T follicular helper cell (primary cell): ENCODE results near the gene YIF1A.
A peak's percentile ranks its signal among the peaks of the same experiment; 100 is the strongest.
"Not testable (repeated sequence)": the region's sequence is repeated elsewhere in the genome, so short reads cannot be mapped to it uniquely, and the experiment has no call there.

ENCODE experiments used
- DNase-seq: peaks from one replicate; pipeline ENCODE4 v3.0.0-alpha.2; 2020; ENCODE audit warnings: low read depth

YIF1A gene

DNA sequence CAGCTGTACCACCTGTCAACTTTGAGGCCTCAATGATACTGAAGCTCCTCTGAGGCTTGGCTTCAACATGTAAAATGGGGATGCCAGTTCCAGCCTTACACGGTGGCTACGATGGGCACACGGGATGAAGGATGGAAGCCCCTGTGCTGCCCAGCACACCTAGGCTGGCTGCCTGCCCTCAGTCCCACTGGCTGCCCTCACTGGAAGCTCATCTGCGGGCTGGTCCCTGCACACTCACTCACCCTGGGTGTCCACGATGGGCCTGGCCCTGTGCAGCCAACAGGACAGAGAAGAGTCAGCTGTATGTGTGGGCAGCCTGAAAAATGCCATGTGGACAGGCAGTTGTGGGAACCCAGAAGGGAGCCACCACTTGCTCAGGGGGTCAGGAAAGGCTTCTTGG lies 2.2 kb downstream of the YIF1A start:
- DNase-seq: no peak

DNA sequence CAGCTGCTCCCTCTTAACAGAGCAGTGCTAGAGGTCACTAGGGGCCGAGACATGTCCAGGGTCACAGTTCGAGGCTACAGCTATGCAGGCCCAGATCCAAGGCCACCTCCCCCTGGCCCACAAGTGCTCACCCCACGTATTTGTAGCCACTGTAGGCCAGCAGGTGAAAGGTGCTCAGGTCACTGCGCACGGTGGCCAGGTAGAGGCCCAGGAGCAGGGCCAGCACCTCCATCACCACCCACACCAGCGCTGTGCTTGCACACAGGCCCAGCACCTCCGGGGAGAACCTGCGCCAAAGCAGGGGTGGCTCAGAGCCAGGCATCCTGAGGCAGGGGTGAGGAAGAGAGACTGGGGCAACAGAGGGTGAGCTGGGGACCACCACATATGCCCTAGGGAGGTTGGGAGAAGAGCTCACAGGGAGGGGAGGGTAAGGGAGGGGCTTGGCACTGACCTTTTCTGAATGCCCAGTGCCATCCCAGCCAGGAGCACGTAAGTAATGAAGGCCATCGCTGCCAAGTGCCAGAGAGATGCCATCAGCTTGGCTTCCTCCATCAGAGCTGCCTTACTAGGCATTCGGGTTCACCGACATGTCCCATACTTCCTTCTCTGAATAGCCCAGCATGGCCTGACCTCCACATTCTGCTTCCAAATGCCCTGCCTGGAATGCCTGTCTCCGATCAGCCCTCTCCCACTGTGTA lies 3.5 kb downstream of the YIF1A start:
- DNase-seq: no peak

DNA sequence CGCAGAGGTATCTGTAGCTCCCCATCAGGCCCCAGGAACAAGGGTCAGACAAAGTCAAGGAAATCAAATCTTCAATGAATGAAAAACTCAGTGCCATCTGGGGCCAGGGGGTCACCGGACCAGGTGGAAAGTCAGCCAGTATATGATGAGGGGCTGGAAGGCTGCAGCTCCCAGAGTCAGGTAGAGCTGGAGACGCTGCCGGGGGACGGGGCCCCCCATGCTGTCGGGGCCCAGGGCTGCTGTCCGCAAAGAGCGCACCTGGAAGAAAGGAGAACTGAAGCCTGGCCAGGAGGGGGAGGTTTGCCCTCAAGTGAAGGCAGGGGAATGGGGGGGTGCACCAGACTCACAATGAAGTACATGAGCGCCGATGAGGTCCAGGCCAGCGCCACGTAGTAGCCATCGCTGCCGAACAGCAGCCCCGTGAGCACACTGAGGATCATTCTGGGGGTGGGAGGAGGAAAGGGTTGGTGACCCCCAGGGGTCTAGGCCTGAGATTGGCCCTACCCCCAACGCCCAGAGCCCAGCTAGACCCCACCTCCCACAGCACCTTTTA lies 4.3 kb downstream of the YIF1A start:
- DNase-seq: no peak

DNA sequence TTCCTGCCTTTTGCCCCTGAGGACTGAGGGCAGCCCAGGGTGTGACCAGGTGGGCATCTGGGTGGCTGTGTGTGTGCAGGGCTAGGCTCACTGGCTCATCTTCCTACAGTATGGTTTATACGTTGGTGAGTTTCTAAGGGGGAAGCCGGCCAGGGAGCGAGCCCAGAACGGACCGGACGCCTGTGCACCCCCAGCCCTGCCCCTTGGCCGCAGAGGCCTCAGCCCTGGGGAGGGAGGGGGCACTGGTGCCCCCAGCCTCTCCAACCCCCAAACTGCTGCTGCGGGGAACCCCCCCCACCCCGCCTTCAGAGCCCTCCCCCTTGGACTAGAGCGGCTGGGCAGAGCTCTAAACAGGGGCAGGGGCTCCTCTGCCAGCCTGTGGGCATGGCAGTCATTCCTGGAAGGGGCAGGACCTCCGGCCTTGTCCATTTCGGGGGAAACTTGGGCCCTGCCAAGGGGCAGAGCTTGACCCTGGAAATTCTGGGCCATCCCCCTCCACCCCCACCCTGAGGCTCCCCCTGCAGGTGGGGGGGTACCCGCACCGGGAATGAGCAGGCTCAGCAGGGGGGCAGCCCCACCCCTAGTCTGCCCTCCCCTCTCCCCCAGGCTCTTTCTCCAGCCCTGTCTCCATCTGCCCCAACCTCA lies 5.4 kb downstream of the YIF1A start:
- DNase-seq: no peak

DNA sequence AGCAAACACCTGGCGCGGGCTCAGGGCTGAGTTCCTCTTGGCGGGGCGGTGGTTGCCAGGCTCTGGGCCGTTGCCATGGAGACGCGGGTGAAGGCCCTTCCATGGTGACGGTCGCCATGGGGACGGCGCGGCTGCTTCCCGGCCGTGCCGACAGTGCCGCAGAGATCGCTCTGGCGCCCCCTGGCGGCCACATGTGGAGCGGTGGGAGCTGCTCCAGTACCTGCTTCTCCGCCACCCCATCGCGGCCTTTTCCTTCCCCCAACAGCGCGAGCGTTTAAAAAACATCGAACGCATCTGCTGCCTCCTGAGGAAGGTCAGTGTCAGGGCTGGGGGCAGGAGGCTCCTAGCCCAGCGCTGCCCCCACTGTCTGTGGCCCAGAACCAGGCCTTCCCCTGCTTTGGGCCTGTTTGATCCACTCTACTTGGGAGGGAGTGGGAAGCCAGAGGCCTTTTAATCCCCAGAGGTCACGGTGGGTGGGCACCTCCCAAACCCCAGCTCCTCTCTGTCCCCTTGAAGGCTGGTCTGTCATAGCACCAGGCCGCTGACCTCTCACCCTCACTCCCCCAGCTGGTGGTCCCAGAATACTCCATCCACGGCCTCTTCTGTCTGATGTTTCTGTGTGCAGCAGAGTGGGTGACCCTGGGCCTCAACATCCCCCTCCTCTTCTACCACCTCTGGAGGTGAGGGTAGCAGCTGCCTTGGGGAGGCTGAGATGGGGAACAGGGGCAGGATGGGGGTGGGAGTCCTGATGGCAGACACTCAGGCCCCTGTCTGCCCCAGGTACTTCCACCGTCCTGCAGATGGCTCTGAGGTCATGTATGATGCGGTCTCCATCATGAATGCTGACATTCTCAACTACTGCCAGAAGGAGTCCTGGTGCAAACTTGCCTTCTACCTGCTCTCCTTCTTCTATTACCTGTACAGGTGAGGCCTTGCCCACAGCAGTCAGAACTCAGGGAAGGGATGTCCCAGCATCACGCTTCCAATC lies 6.2 kb downstream of the YIF1A start:
- DNase-seq: peak; percentile 100

DNA sequence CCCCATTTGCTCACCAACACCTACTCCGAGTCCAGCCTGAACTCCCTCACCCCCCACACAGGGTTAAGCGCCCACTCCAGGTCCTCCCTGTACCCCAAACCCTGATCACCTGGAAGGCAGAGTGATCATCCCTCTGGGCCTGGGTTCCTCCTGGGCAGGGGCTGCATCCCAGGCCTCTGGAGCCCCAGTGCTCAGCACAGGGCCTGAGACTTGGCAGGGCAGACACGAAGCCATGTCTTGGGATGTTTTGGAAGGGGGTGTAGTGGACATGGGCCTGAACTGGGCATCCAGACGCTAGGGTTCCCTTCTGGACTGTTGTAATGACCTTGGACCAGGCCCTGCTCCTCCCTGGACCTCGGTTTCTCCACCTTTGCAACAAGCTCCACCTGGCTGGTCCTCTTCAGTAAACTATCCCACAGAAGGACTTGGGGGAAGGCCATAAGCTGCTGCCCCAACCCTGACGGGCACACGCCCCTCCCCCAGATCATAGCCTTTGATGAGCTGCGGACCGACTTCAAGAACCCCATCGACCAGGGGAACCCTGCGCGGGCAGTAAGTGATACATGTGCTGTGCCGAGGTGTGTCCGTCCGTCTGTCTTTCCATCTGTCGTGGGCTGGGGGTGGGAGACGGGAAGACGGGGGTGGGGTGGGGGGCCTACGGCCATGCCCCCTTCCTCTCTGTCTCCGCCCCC lies 7.0 kb downstream of the YIF1A start:
- no peak for DNase-seq

DNA sequence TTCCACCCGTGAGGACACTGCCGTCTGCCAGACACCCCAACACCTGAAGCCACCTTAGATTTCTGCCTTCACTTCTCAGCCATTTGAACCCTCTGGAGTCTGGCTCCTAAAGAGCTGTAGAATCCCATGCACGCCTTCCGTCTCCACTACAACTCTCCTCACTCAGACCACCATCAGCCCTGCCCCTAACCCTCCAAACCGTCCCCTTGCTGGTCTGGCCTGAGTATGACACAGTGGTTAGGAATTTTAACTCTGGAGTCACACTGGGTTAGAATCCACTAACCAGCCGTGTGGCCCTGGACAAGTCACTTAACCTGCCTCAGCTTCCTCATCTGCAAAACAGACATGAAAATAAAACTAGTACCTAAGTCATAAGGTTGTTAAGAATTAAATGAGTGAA lies 7.9 kb downstream of the YIF1A start:
- DNase-seq: no peak

DNA sequence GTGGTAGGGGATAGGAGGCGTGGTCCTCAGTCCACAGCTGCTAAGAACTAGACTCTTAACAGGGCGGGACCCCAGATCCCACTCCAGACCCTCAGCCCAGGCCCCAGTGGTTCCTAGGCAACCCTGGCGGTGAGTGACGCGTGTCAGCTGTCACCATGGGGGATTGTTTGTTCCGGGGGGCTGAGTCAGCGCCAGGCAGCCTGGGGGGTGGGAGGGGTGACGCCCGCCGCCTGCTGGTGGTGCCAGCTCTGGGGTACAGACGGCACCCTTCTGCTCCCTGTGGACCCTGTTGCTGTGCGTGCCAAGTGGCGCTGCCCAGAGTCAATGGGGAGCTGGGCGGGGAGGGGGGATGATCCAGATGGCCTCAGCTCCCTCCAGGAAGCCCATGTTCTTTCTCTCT lies 8.5 kb downstream of the YIF1A start:
- DNase-seq: no peak

DNA sequence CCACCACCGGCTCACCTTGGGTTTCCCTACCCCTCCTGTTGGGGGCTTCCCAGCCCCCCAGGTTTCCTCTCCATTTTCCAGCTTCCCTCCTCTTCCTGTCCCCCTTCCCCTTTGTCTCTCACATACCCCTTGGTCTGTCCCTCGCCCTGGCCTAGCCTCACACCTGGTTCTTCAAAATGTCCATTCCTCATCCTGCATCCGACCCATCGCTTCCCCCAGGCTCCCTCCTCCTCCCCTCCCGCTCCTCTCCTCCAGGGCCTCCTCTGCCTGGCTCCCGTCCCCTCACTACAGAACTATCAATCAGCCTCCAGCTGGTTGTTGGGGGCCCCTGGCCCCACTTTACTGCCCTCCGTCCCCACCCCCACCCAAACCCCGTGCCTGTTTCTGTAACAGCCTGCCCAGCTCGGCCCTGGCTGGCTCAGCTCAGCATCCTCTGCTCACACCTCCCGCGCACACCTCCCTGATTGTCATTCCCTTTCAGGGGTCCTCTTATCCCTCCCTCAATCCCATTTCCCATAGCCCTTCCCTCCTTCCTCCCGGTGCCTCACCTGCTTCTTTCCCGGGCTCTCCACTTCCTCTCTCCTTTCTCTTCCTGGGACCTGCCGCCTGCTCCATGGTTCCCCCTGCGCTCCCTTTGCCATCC lies 9.7 kb downstream of the YIF1A start:
- no peak for DNase-seq

DNA sequence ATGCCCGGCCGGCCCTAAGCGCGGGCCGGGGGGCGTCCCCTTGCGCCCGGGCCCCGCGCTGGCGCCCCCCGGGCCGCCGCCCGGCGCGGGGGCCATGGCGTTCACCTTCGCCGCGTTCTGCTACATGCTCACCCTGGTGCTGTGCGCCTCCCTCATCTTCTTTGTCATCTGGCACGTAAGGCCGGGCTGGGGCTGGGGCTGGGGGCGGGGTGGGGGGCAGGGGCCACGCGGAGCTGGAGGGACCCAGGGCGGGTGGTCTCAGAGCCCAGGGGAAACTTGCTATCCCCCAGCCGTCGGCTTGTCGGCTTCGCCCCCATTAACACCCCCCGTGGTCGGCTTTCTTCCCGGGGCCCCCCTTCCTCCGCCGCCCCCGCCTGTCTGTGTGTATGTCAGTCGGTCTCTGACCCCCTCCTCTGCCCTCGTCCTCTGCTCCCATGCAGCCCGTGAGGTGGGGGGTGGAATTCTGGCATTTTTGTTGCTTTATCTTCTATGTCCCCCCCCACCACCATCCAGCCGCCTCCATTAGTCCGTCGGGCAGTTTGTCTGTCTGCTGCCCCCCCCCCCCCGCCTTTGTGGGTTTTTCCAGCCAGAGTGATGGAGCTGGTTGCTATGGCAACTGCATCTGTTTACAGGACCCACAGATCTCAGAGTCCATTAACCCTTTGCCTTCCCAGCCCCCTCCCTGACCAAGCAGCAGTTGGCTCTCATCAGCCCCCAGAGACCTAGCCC lies 10.4 kb downstream of the YIF1A start:
- DNase-seq: no peak

DNA sequence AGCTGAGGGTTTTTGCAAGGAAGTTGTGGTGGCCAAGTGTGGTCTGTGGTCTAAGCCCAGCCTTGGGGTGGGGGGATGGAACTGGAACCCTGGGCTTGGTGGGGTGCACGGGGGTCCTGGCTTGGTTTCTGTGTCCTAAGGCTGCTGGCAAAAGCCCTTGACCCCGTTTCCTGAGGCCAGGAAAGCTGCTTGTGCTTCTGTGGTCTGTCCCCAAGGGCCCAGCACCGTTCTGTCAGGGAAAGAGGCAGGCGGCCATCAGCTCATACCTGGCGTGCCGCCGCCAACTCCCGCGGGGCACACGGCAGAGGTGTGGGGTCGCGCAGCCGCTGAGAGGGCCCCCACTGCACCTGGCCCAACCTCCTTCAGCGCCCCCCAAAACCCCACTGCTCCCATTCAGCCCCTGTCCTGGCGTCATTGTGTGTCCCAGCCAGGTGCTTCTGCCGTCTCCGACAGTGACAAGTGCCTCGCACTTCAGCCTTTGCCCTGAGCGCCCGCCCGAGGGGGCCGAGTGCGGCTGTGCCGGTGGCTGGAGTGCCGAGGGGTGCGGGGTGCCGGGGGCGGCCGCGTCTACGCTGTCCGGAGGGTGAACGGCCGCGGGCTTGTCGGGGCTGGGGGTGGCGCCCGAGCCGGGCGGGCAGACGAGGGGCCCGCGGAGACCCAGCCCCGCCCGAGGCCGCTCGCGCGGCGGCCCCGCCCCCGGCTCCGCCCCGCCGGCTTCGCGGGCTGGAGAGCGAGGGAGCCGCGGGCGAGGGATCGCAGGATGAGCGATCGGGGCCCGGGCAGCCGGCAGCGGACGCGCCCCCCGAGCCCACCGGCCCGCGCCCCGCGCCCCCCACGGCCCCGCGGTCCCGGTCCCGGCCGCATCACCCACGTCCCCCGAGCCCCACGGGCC lies 11.2 kb downstream of the YIF1A start, which contains the start of gene CNIH2:
Gene CNIH2, plus strand, starts transcription at position 705 of the 892 bp plus-strand sequence. CDS start 282 bp downstream, outside the sequence.
- DNase-seq: no peak

DNA sequence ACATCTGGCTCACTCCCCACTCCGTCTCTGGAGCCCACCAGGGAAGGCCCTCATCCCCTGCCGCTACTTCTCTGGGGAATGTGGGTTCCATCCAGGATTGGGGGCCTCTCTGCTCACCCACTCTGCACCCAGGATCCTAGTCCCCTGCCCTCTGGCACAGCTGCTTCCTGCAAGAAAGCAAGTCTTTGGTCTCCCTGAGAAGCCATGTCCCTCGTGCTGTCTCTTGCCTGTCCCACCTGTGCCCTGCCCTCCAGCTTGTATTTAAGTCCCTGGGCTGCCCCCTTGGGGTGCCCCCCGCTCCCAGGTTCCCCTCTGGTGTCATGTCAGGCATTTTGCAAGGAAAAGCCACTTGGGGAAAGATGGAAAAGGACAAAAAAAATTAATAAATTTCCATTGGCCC lies 11.9 kb downstream of the YIF1A start:
- DNase-seq: not testable (repeated sequence)

DNA sequence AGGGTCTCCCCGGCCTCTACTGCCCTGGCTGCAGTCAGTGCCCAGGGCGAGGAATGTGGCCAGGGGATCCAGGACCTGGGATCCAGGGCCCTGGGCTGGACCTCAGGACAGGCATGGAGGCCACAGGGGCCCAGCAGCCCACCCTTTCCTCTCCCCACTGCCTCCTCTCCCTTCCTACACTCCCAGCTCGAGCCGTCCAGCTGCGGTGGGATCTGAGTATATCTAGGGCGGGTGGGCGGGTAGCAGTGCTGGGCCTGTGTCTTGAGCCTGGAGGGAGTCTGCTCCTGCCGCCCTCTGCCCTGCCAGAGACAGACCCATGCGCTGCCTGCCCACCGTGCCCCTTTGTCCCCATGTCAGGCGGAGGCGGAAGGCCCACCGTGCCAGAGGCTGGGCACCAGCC lies 12.3 kb downstream of the YIF1A start:
- DNase-seq: not testable (repeated sequence)

DNA sequence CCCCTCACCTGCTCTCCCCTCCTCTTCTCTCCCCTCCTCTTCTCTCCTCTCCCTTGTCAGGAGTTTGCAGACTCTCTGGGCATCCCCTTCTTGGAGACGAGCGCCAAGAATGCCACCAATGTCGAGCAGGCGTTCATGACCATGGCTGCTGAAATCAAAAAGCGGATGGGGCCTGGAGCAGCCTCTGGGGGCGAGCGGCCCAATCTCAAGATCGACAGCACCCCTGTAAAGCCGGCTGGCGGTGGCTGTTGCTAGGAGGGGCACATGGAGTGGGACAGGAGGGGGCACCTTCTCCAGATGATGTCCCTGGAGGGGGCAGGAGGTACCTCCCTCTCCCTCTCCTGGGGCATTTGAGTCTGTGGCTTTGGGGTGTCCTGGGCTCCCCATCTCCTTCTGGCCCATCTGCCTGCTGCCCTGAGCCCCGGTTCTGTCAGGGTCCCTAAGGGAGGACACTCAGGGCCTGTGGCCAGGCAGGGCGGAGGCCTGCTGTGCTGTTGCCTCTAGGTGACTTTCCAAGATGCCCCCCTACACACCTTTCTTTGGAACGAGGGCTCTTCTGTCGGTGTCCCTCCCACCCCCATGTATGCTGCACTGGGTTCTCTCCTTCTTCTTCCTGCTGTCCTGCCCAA lies 12.8 kb downstream of the YIF1A start:
- no peak for DNase-seq

DNA sequence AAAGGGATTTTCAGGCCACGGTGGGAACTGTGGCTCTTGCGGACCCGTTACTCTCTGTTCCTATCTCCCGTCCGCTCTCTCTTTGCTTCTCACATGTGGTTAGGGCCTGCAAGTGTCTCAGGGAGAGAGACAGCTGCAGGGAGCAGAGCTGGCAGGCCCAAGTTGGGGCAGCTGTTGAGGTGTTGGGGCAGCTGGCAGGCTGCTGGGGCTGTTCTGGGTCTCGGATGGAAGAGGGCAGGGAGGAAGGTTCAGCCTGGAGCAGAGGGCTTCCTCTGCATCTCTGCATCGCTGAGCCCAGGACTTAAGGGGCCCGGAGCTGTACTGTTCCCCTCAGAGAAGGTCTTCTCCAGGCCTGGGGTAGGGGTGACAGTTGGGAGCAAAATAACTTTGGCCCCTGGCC lies 13.5 kb downstream of the YIF1A start:
- DNase-seq: no peak

DNA sequence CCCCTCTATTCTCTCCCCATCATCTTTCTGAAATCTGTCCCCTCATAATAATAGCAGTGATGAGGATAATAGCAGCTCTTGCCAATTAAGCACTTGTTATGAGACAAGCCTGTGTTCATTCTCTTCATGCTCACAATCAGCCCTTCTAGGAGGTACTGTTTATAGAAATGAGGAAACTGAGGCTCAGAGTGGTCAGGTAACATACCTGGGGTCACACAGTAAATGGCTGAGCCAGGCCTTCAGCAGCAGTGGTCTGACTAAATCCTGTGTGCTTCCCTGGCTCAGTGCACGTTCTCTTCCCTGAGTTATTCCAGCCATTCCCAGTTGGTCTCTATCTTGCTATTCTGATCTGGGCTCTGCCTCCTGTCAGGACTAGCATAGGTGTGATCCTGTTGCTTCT lies 14.7 kb downstream of the YIF1A start:
- DNase-seq: no peak

DNA sequence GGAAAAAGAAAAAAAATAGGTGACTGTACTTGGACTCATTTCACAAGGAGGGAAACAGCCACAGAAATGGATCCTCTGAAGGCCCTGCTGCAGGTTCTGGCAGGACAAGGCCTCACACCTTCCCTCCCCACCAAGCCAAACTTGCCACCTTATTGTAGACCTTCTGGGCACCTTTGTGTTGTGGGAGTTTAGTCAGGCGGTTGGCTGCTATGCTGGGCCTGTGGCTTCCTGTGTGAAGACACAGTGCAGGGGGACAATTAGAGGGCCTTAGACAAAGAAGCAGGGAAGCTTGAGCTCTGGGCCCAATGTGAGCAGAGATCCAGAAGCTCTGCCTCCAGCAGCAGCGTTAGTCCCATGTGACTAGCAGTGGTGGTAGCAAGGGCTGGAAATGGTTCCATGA lies 16.3 kb downstream of the YIF1A start:
- no peak for DNase-seq

DNA sequence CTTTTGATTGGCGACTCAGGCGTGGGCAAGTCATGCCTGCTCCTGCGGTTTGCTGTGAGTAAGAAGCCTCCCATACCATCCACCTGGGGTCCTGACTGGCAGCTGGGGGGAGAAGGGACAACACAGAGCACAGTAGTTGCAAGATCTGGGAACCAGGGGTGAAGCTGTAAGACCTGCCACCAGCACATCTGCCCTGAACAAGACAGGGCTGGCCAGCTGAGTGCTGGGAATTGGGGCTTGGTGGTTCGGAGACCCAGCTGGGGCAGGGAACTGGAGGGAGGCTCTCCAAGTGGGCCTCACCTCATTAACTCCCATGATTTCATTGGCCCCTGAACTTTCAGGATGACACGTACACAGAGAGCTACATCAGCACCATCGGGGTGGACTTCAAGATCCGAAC lies 17.1 kb downstream of the YIF1A start:
- no peak for DNase-seq
